Neuronal stem cell (in vitro differentiated cells): ENCODE data around the gene CD247.

Experiments
- DNase-seq: peaks from one replicate; pipeline ENCODE4 v3.0.0-alpha.2; 2013; ENCODE audit warnings: low spot score
- H2AFZ ChIP-seq: one replicate; pipeline ENCODE4 v1.6.1; 2013; ENCODE audit warnings: mild to moderate bottlenecking, low read length, inconsistent platforms
- H2AK5ac ChIP-seq: 2 replicates; pipeline ENCODE4 v1.6.1; 2013; ENCODE audit warnings: low read depth, mild to moderate bottlenecking, inconsistent platforms, low read length, moderate library complexity, mixed read lengths
- H2BK120ac ChIP-seq: 2 replicates; pipeline ENCODE4 v1.6.1; 2013; ENCODE audit warnings: low read depth, mild to moderate bottlenecking, inconsistent platforms, low read length, moderate library complexity, mixed read lengths
- H2BK12ac ChIP-seq: one replicate; pipeline ENCODE4 v1.6.1; 2013; ENCODE audit warnings: low read length, inconsistent platforms
- H2BK15ac ChIP-seq: 2 replicates; pipeline ENCODE4 v1.6.1; 2013; ENCODE audit warnings: mild to moderate bottlenecking, low read length, inconsistent platforms, mixed read lengths
- H2BK5ac ChIP-seq: one replicate; pipeline ENCODE4 v1.6.1; 2013; ENCODE audit warnings: inconsistent platforms, mild to moderate bottlenecking, low read length, moderate library complexity
- H3K14ac ChIP-seq: one replicate; pipeline ENCODE4 v1.6.1; 2013; ENCODE audit warnings: low read length, inconsistent platforms
- H3K18ac ChIP-seq: 2 replicates; pipeline ENCODE4 v1.6.1; 2013; ENCODE audit warnings: low read length, inconsistent platforms
- H3K23ac ChIP-seq: 2 replicates; pipeline ENCODE4 v1.6.1; 2013; ENCODE audit warnings: low read depth, mild to moderate bottlenecking, mixed read lengths, low read length, inconsistent platforms; ENCODE audit not compliant: poor library complexity
- H3K27ac ChIP-seq: replicated peaks from 3 replicates; pipeline ENCODE4 v1.5.1; 2013; ENCODE audit warnings: low read length, inconsistent platforms
- H3K27me3 ChIP-seq, 3 experiments: 2 replicates each; pipeline ENCODE4 v1.6.1; 2013; ENCODE audit warnings: low read length in 3 of 3, mild to moderate bottlenecking in 2 of 3, inconsistent platforms in 1 of 3, low read depth in 1 of 3, mixed read lengths in 1 of 3, moderate library complexity in 1 of 3; ENCODE audit not compliant: control insufficient read depth in 3 of 3, insufficient read depth in 3 of 3
- H3K36me3 ChIP-seq, 2 donors: replicated peaks in 1 of 2; 2 replicates each; pipeline ENCODE4 v1.6.1; 2013; ENCODE audit warnings: low read length in 2 of 2; ENCODE audit not compliant: control insufficient read depth in 2 of 2, insufficient read depth in 2 of 2
- H3K4ac ChIP-seq: 2 replicates; pipeline ENCODE4 v1.6.1; 2013; ENCODE audit warnings: inconsistent platforms, mild to moderate bottlenecking, low read length, moderate library complexity
- H3K4me1 ChIP-seq, 2 donors: 1 replicate in 1 of 2; 2 replicates in 1 of 2; pipeline ENCODE4 v1.6.1; 2013; ENCODE audit warnings: low read length in 2 of 2, low read depth in 1 of 2; ENCODE audit not compliant: control insufficient read depth in 2 of 2, insufficient read depth in 1 of 2
- H3K4me2 ChIP-seq: one replicate; pipeline ENCODE4 v1.6.1; 2013; ENCODE audit warnings: mild to moderate bottlenecking, low read length, inconsistent platforms; ENCODE audit not compliant: insufficient read depth, poor library complexity, severe bottlenecking
- H3K4me3 ChIP-seq, 2 donors: 2 replicates each; pipeline ENCODE4 v1.5.1; 2013; ENCODE audit warnings: low read length in 2 of 2, mild to moderate bottlenecking in 2 of 2, inconsistent platforms in 1 of 2, moderate library complexity in 1 of 2
- H3K79me1 ChIP-seq: one replicate; pipeline ENCODE4 v1.6.1; 2013; ENCODE audit warnings: low read depth, mild to moderate bottlenecking, inconsistent platforms, low read length, moderate library complexity
- H3K9ac ChIP-seq: one replicate; pipeline ENCODE4 v1.6.1; 2013; ENCODE audit warnings: mild to moderate bottlenecking, low read depth, low read length, inconsistent platforms; ENCODE audit not compliant: poor library complexity
- H3K9me3 ChIP-seq, 2 donors: replicated peaks in 1 of 2; 2 replicates each; pipeline versions ENCODE3 to v1.6.1; 2013; ENCODE audit warnings: low read length in 2 of 2, mild to moderate bottlenecking in 2 of 2, inconsistent platforms in 1 of 2, low read depth in 1 of 2, mixed read lengths in 1 of 2, moderate library complexity in 1 of 2; ENCODE audit not compliant: control insufficient read depth in 2 of 2, insufficient read depth in 1 of 2
- H4K8ac ChIP-seq: one replicate; pipeline ENCODE4 v1.6.1; 2013; ENCODE audit warnings: low read depth, mild to moderate bottlenecking, inconsistent platforms, low read length, moderate library complexity
- H4K91ac ChIP-seq: one replicate; pipeline ENCODE4 v1.6.1; 2013; ENCODE audit warnings: low read length, low read depth, mild to moderate bottlenecking, inconsistent platforms; ENCODE audit not compliant: poor library complexity
- WGBS, 2 donors: extraction: QIAGEN DNeasy Blood & Tissue Kit; methylation state at CpG; one replicate each; pipeline ENCODE4 v1.1.7; 2013; ENCODE audit warnings: missing lambda C conversion rate in 2 of 2, mixed read lengths in 1 of 2; ENCODE audit not compliant: insufficient read length in 2 of 2, insufficient replicate concordance in 1 of 2; ENCODE audit errors: extremely low coverage in 2 of 2; 5-methylcytosine and 5-hydroxymethylcytosine counted together

CD247 gene

DNA sequence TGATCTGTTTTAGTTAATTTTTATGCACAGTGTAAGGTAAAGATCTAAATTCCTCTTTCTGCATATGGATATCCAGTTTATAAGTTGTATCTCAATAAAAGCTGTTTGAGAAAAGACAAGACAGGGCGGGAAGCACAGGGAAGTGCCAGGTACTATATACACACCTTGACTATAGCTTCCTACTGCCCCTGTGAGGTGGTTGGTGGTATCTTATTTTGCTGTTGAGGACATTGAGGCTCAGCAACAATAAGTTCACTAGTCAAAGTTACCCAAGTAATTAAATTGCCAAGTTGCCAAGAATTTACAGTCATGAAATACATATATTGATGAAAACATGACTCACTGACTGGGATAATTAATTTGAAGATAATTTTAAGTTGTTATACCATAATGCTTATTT is 109.1 kb downstream of the CD247 start:
- H3K4me2 ChIP-seq = no peak overlapping the region
- peaks cover 5 to 6% of the 10 kb centered on the region in 2 donors for H3K4me1 ChIP-seq
- H2BK120ac ChIP-seq = no peak overlapping the region
- no peaks in the 10 kb centered on the region for H3K9me3 ChIP-seq
- H2BK5ac ChIP-seq = no peak overlapping the region
- H2AFZ ChIP-seq = no peak overlapping the region
- H2BK15ac ChIP-seq = no peak overlapping the region
- H3K23ac ChIP-seq = no peak overlapping the region
- peaks cover 8 to 70% of the 10 kb centered on the region in 2 donors for H3K36me3 ChIP-seq
- no peak overlapping the region for H3K4me3 ChIP-seq
- no peak overlapping the region for H2AK5ac ChIP-seq
- H3K18ac ChIP-seq = no peak overlapping the region
- DNase-seq = no peak
- H3K9ac ChIP-seq = no peak overlapping the region
- no peak overlapping the region for H4K91ac ChIP-seq
- H3K79me1 ChIP-seq = no peaks in the 10 kb centered on the region
- no peaks in the 10 kb centered on the region for H3K27me3 ChIP-seq
- no peak overlapping the region for H4K8ac ChIP-seq
- WGBS, 2 donors = no CpG with 5 or more reads among the region's 1 CpG
- H2BK12ac ChIP-seq = no peak overlapping the region
- no peak overlapping the region for H3K14ac ChIP-seq
- no peak overlapping the region for H3K27ac ChIP-seq
- H3K4ac ChIP-seq = no peak overlapping the region

DNA sequence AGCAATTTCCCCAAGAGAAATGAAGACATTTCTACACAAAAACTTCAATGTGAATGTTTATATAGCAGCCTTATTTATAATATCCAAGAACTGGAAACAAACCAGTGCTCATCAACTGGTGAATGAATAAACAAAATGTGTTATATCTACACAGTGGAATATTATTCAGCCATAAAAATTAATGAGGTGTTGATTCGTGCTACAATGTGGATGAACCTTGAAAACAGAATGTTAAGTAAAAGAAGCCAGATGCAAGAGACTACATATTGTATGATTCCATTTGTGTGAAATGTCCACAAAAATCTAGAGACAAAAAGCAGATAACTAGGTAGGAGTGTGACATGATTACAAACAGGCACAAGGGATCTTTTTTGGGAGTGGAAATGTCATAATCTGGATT is 110.0 kb downstream of the CD247 start:
- no peak overlapping the region for H3K4ac ChIP-seq
- H3K4me1 ChIP-seq = peaks cover 6 to 13% of the 10 kb centered on the region in 2 donors
- DNase-seq = no peak
- H2BK5ac ChIP-seq = no peak overlapping the region
- no peak overlapping the region for H3K14ac ChIP-seq
- H3K9me3 ChIP-seq = no peaks in the 10 kb centered on the region
- no peak overlapping the region for H2BK120ac ChIP-seq
- H3K9ac ChIP-seq = no peak overlapping the region
- H3K23ac ChIP-seq = no peak overlapping the region
- no peak overlapping the region for H3K27ac ChIP-seq
- H3K79me1 ChIP-seq = no peaks in the 10 kb centered on the region
- H4K8ac ChIP-seq = no peak overlapping the region
- H4K91ac ChIP-seq = no peak overlapping the region
- H2BK15ac ChIP-seq = no peak overlapping the region
- peaks cover 8 to 65% of the 10 kb centered on the region in 2 donors for H3K36me3 ChIP-seq
- WGBS, 2 donors = no CpG with 5 or more reads among the region's 1 CpG
- H3K4me3 ChIP-seq = no peak overlapping the region
- no peak overlapping the region for H3K18ac ChIP-seq
- no peak overlapping the region for H2AK5ac ChIP-seq
- H3K4me2 ChIP-seq = no peak overlapping the region
- H2AFZ ChIP-seq = no peak overlapping the region
- no peak overlapping the region for H2BK12ac ChIP-seq
- no peaks in the 10 kb centered on the region for H3K27me3 ChIP-seq

DNA sequence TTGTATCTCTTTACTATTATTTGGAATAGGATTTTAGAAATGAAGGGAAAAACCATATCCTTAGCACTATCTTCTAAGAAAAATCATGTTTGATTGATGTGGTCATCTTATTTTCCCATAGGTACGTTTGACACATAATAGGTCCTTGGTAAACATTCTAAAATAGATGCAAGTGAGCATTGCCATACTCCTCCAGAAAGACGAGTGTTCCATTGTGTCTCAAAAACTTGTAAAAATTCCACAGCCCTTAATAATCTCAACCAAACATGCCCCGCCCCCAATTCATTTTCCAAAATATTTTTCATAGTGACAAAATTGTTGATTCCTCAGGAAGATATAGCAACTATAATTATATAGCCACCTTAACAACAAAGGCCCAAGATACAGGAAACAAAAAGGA is 113.4 kb downstream of the CD247 start:
- Histone ChIP-seq H3K9me3 (no peaks in the 10 kb centered on the region), H3K9ac (no peak overlapping the region), H3K18ac (no peak overlapping the region), H3K27me3 (no peaks in the 10 kb centered on the region), H3K4me3 (no peak overlapping the region), H2AK5ac (no peak overlapping the region), H2BK15ac (no peak overlapping the region), H2BK12ac (no peak overlapping the region), H3K4ac (no peak overlapping the region), H3K36me3 (peaks cover 4 to 61% of the 10 kb centered on the region in 2 donors), H2BK120ac (no peak overlapping the region), H4K91ac (no peak overlapping the region), H3K4me2 (no peak overlapping the region), H2AFZ (no peak overlapping the region), H3K4me1 (peaks cover 4 to 15% of the 10 kb centered on the region in 2 donors), H3K79me1 (no peaks in the 10 kb centered on the region), H3K27ac (no peak overlapping the region), H4K8ac (no peak overlapping the region), H3K23ac (no peak overlapping the region), H3K14ac (no peak overlapping the region), H2BK5ac (no peak overlapping the region)
- no peak for DNase-seq
- WGBS, 2 donors = no CpG with 5 or more reads among the region's 3 CpGs

DNA sequence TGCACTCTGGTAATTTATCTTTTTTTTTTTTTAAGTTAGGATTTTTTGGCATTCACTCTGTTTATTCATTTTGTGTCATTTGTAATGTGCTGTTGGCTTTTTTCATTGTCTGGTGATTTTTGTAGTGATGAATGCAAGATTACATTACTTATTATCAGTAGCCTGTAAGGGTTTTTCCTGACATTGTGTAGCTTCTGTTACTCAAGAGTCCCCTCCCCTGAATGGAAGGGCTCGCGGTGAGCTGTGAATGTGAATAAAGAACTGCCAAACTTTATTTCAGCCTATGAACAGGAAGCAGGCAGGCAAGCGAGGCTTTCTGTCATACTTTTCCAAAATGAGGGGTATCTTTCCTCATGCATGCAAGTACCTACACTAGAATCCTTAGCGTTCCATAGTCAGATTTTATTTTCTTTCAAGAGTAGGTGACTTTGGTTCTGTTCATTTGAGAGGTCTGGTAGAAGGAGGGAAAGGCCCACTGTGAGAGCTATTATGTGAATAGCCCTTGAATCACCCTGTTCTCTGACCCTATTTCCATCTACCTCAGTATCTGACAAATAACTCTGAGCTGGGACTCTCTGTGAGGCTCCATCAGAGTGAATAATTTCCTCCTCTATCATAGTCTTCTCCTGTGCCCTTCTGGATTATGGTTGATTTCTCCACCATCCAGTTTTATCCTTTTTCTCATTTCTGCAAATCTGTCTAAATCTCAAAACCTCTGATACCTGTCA is 114.0 kb downstream of the CD247 start:
- H3K18ac ChIP-seq = no peak overlapping the region
- no peak overlapping the region for H3K14ac ChIP-seq
- H3K9me3 ChIP-seq = no peaks in the 10 kb centered on the region
- H3K4ac ChIP-seq = no peak overlapping the region
- H2BK120ac ChIP-seq = no peak overlapping the region
- peaks cover 4 to 62% of the 10 kb centered on the region in 2 donors for H3K36me3 ChIP-seq
- H3K4me1 ChIP-seq = peaks cover 4 to 15% of the 10 kb centered on the region in 2 donors
- no peak for DNase-seq
- H3K27me3 ChIP-seq = no peaks in the 10 kb centered on the region
- no peak overlapping the region for H3K4me3 ChIP-seq
- H4K8ac ChIP-seq = no peak overlapping the region
- peak overlapping the region; percentile 31 for H2AFZ ChIP-seq
- H3K4me2 ChIP-seq = no peak overlapping the region
- no peak overlapping the region for H3K23ac ChIP-seq
- no CpG with 5 or more reads among the region's 4 CpGs for WGBS, 2 donors
- H3K9ac ChIP-seq = no peak overlapping the region
- no peak overlapping the region for H2BK15ac ChIP-seq
- no peak overlapping the region for H2BK5ac ChIP-seq
- H3K79me1 ChIP-seq = no peaks in the 10 kb centered on the region
- no peak overlapping the region for H2BK12ac ChIP-seq
- no peak overlapping the region for H2AK5ac ChIP-seq
- H4K91ac ChIP-seq = no peak overlapping the region
- peak overlapping the region; percentile 58 for H3K27ac ChIP-seq
